ENCODE data around the gene KCNQ5.
"Not testable (repeated sequence)": the region's sequence is repeated elsewhere in the genome, so short reads cannot be mapped to it uniquely, and the experiment has no call there.

The KCNQ5 gene

DNA sequence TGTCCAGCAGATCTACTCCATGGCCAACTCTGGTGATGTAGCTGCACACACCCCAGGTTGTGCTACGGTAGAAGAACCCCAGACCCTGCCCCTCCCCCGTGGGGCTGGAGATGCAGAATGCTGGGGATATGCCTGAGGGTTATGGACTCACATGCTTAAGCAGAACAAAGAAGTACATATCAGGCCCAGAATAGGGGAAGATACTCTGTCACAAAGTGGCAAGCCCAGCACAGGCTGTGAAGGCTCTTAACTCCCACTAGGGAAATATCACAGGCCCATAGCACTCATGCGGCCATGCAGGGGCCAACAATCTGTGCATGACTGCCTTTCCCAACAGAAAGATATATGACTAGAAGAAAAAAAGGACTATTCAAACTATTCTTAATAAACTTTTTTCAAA is 234.9 kb downstream of the KCNQ5 start:
- no peak for DNase-seq

- no peak for DNase-seq
Observed at GRCh38 chr6:72857791-72858585, 236.1 kb downstream of the KCNQ5 start.

DNA sequence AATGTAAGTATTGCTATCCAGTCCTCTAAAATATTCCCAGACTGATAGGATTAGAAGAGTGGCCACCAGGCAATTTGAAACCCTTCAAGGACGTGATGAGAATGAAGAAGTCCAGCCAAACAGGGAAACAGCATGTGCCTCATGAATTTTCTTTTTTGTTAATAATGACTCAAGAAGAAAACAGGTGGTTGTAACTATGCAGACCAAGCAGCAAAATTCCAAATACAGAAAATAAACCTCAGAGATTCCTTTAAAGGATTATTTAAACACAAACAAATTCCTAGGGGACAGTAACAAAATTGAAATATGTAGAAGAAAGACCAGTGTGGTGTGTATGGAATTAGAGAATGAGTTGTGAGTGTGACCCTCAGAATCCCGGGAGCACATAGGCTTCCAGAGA is 239.2 kb downstream of the KCNQ5 start:
- DNase-seq, result no peak

GRCh38 chr6:72861935-72862432 is 240.1 kb downstream of the KCNQ5 start:
- no peak for DNase-seq

- no peak for DNase-seq
Observed at GRCh38 chr6:72863131-72863530, 241.3 kb downstream of the KCNQ5 start.

GRCh38 chr6:72864236-72864635 is 242.4 kb downstream of the KCNQ5 start:
- no peak for DNase-seq

DNA sequence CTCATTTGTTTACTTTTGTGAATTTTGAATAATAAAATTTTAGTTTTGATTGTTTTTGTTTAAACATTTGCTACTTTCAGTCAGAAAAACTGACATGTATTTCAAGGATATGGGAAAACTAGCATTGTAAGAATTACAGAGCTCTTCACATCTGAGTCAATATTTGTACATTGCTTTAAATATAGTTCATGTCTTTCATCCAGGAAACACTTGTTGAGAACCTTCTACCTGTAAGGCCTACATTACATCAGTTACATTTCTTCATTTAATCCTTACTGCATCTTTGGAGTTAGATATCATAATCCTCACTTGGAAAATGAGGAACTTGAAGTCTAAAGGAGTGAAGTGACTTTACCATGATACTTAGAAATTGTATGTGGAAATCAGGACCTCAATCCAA is 242.9 kb downstream of the KCNQ5 start:
- DNase-seq, result no peak

DNA sequence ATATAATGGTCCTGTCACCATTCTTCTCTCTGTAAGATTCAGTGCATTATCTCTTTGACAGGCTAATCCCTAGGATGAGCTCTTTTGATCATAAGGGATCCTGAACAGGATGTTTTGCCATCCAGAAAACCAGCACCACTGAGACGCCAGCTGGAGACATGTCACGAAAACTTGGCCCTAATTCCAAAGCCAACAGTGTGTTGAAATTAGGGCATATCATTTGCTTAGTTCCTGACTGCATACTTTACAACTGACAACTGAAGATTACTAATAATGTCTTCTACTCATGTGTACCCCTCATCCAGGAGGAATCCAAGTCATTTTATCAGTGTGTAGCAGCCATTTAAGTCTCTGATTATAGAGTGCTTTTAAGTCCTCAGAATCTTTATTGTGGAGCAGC is 243.6 kb downstream of the KCNQ5 start:
- no peak for DNase-seq

DNA sequence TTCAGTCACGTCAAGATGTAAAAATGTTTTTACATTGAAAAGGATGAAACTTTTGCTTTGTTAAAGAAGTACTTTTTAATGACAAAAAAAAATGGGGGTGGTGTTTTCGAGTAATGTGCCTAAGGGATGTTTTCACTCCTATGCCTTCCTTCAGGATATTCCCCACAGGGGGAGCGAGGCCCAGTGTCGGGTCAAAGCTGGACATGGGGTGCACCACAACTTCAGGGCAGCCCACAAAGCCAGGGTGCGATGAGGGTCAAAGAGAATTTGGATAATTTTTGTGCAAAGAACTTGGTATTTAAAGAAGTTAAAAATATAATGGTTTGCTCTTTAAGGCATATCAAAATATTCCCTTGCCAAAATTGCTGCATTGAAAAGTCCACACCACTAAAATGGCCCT is 247.8 kb downstream of the KCNQ5 start:
- no peak for DNase-seq

DNA sequence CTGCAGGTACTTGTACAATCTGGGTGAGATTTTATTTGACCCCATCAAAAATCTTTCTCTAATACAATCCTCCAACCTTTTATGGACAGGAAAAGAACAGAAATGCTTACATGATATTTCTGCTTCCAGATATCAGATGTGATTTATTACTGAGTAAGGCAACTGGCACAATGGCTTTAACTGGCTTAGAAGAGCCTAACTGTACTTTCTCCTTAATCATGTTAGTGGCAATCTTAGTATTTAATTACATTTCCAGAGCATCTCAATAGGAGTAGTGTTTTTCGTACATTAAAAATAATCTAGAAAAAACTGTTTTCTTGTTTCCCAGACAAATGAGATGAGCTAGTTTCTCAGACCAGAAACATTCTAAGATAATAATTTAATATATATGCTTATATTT is 251.6 kb downstream of the KCNQ5 start:
- no peak for DNase-seq

- DNase-seq, result no peak
Observed at GRCh38 chr6:72876256-72876655, 254.4 kb downstream of the KCNQ5 start.

DNA sequence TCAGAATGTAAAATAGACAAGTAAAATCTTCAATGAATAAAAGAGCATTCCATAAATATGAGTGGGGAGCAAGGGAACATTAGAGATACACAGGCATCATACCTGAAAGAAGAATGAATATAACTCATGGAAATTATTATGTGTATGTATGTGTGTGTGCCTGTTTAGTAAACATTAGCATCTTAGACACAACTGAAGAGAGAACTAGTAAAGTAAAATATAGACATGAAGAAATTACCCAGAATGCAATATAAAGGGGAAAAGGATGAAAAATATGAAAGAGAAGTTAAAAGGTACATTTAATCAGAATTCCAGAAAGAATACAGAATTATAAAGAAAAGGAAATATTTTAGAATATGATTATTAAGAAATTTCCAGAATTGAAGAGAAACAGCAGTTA is 264.3 kb downstream of the KCNQ5 start:
- no peak for DNase-seq

DNA sequence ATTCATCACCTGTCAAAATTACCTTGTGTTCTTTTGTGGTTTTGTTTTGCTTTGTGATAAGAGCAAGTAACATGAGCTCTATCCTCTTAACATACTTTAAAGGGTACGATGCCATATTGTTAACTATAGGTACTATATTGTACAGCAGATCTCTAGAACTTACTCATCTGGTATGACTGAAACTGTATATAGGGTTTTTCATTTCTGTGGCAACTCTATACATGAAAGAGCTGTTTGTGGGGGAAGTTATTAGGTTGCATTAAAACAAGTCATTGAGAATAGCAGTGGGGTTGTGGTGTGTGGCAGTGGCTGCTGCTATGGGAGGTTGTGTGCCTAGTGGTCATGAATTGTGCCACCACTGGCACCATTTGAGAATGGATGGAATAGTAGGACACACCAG is 268.4 kb downstream of the KCNQ5 start:
- DNase-seq, result no peak

DNA sequence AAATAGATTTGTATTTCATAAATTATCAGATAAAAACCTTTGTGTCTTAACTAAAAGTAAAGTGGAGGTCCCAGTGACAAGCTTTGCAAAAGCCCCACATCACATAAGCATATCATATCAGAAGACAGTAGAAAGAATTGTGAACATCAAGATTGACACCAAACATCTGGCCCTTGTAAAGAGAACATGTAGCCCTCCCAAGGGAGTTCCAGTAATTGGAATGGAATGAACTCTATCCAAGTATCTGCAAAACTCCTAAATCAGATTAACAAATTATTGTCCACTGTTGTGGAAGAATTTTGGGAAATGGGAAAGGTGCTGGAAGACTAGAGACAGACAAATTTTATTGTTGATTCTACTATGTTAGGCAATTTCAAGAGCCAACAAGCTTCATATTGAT is 268.8 kb downstream of the KCNQ5 start:
- peak; percentile 19 for DNase-seq

DNA sequence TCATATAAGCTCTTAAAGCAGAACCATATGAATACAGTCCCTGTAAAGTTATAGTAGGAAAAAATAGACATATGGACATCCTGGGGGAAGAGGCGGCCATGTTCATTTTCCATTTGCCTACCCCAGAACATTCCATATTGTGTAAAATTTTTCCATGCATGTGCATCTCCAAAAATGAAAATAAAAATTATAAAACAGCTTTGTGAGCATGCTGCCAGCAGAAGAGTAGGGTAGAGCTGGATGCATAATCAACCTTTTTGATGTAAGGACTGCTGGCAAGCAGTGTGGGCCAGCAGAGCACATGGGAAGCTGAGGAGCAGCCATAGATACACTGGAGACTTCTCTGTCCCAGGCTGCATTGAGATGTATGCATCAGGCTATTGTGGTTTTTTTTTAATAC is 271.0 kb downstream of the KCNQ5 start:
- DNase-seq, result no peak

DNA sequence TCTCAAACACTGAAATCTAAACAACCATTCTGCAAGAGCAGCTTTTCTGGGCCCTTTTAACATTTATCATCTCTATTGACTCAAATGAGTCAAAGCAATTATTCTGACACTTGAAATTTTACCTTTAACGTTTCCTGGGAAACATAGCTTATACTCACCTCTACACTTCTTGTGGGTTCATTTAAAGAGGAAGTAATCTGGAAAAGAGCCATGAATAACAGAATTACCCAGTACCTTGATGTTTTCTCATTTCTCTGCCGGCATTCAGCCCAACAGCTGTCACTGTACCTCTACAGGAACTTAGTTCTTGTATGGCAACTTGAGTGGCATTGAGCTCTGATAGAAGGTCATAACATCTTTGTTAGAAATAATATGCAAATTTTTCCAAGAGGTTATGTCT is 272.2 kb downstream of the KCNQ5 start:
- DNase-seq, result peak; percentile 89

GRCh38 chr6:72898313-72898712 is 276.4 kb downstream of the KCNQ5 start:
- DNase-seq, result not testable (repeated sequence)

- DNase-seq, result no peak
Observed at GRCh38 chr6:72905705-72906478, 284.0 kb downstream of the KCNQ5 start.

DNA sequence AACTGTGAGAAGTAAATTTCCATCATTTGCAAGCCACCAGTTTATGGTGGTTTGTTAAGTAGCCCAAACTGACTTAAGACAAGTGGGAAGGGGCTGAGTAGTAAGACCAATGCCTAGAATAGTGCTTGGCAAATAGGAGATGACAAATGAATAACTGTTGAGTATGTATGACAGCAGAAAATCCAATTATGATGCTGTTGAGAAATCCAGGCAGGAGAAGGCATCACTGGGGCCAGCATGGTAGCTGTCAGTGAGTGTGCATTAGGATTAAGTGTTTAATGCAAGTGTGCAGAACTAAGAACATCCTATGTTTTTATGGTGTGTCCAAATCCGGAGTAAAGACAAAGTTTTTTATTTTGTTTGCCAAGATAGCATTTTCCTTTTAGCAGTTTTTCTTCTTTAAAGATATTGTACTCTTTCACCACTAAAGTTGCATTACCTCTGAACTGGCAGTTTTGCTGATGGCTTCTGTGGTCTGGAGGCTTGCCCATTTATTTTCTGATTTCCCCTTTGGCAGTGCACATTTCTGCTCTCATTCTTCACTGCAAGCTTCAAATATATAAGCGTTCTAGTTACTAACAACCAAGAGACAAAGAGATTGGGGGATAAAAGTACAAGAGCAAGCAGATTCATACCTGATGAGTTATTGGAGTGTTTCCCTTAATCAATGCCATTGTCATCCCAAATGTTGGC is 289.7 kb downstream of the KCNQ5 start:
- no peak for DNase-seq

- DNase-seq, result no peak
Observed at GRCh38 chr6:72913797-72914196, 291.9 kb downstream of the KCNQ5 start.

- no peak for DNase-seq
Observed at GRCh38 chr6:72916298-72916697, 294.4 kb downstream of the KCNQ5 start.

DNA sequence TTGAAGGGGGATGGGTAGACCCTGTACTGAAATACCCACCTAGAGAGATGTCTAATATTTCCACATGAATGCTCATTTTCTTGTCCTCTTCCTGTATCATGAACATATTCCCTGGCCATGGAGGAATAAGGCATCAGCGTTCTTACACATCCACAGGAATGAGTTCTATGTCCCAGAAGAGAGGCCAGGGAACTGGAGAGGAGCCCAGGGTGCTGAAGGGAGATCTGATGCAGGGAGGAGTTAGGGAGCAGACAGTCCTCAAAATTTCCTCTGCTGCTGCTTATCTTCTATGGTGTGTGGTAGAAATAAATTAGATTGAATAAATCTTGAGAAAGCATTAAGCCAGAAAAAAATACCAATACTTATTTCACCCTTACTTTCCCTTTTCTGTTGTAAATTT is 295.0 kb downstream of the KCNQ5 start:
- DNase-seq, result no peak

- no peak for DNase-seq
Observed at GRCh38 chr6:72922401-72922800, 300.5 kb downstream of the KCNQ5 start.

DNA sequence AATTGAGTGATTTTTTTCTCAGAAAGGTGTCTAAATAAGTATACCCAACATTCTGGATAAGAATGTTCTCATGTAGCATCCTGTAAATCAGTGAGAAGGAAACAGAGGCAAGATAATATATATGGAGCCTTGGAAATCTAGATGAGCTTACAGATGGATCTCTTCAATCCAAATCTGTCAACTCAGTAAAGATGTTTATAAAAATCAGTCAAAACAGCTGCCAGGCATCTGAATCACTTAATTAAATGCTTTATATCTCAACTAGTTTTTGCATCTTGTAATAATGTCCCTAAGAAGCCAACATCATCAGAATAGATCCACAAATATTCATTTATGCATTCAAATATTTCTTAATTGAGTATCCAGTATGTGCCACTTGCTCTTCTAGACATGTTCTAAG is 303.3 kb downstream of the KCNQ5 start:
- DNase-seq, result no peak
